Activated T-helper 1 cell treated with anti-CD3 and anti-CD28 coated beads, Interleukin-2, amount 50 U/mL, for 16 hours (primary cell): ENCODE results near the gene SPR.

Experiments used
- DNase-seq, 2 donors: peaks; one replicate each; pipeline ENCODE4 v3.0.0-alpha.2; 2020; ENCODE audit warnings: low read depth in 1 of 2, low spot score in 1 of 2

Gene SPR

DNA sequence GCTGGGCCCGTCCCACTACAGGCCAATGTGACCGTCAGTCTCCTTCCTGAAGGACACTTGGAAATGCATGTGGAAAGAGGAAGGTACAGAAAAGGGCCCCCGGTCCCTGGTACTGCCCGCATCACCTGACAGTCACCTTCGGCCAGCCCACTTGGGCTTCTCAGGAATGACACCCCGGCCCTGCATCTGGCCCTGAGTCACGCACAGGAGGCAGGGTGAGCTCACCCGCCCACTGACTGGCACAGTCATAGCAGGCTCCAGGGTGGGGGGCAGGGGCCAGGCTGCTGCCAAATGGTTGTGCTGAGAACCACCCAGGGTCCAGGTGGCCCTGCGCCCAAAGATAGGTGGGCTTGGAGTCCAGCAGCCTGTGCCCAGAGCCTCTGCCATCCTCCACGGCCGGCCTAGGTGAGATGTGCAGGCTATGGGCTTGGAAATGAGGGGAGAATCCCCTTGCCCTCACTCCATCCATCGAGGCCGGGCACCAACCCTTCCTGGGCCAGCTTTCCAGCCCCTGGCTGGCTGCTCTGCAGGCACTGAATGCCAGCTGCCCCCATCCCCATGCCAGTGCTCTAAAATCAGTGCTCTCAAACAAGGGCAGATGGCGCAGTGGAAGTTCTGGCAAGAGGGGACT is 44.2 kb downstream of the SPR start:
- no peak for DNase-seq

DNA sequence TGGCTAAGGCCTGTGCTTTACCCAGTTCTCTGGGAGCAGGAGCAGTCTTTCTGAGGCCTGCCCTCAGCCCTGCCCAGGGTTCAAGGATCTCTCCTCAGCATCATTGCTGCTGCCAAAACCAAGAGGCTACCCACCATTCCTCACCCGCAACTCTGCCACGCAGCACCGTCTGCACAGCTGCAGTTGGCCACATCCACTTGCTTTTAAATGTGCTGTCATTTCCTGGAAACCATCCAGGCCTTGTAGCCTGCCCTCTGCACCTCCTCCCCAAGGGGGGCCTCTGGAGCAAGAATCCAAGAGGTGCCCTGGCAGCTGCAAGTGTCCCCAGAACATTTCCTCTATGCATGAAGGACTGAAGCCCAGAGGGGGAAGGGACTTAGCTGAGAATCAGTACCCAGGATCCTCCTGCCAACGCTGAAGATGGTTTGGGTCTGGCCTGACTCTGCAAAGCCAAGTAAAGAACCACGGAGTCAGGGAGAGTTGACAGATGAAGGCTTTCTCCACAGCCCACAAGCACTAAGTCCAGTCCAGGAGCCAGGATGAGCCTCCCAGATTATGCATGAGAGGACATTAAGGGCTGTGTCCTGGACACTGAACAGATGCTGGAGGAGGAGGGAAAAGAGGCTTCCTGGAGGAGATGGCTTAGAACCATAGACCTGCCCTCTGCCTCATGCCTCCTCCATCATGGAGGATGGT is 45.0 kb downstream of the SPR start:
- DNase-seq: no peak

DNA sequence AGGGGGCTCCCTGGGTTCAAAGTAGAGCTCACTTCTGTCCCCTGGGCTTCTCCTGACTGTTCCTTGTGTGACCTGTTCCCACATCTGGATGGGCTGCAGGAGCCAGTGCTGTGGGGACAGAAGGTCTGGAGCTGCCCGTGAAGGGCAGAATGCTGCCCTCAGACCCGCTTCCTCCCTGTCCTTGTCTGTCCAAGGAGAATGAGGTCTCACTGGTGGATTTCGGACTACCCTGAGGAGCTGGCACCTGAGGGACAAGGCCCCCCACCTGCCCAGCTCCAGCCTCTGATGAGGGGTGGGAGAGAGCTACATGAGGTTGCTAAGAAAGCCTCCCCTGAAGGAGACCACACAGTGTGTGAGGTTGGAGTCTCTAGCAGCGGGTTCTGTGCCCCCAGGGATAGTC is 45.6 kb downstream of the SPR start:
- no peak for DNase-seq

DNA sequence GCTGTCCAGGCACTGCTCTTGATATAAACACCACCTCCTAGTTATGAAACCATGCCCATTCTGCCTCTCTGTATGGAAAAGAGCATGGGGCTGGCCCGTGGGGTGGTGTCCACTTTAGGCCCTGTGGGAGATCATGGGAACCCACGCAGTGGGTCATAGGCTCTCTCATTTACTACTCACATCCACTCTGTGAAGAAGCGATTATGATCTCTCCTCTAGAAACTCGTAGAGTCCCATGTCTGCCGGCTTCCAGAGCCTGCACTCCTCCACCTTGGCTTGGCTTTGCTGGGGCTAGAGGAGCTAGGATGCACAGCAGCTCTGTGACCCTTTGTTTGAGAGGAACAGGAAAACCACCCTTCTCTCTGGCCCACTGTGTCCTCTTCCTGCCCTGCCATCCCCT is 46.0 kb downstream of the SPR start:
- DNase-seq: no peak

- no peak for DNase-seq
Measured at GRCh38 chr2:72933646-72934151, 46.5 kb downstream of the SPR start.

GRCh38 chr2:72934683-72935610 is 47.7 kb downstream of the SPR start:
- no peak for DNase-seq

DNA sequence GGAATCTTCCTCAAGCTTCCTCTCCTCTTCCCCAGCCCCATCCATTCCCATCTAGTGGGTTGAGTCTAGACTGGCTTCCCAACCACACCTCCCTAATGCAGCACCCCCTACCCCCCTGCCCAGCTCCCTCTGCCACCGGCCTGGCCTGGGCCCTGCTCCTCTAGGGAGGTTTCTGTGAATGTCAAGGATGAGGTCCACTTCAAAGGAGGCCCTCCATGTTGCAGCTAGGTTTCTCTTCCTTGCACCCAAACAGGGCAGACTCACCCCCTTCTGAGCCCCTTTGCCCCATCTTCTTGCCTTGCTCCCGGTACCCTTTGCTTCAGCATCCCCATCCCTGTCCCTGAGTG is 48.4 kb downstream of the SPR start:
- DNase-seq: no peak

- DNase-seq: no peak
Measured at GRCh38 chr2:72936660-72937355, 49.6 kb downstream of the SPR start.

GRCh38 chr2:72937356-72937669 is 50.1 kb downstream of the SPR start:
- DNase-seq: no peak

DNA sequence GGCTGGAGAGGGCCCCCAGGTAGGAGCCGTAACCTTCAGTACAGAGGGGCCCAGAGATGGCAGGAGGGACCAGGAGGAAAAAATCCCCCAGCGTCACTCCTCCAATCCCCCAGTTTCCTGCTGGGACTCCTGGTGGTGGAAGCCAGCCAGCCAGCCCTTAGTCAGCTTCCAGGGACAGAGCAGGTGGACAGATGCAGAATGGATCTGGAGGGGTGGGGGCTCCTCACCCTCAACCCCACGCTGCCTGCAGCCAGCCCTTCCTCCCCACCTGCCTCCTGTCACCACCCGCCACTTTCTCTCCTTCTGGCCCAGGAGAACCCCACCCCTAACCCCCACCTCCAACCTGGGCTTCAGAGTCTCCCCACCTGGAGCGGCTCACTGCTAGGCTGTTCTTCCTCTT is 51.2 kb downstream of the SPR start:
- DNase-seq: no peak

- DNase-seq: no peak
Measured at GRCh38 chr2:72940361-72940760, 53.2 kb downstream of the SPR start.

DNA sequence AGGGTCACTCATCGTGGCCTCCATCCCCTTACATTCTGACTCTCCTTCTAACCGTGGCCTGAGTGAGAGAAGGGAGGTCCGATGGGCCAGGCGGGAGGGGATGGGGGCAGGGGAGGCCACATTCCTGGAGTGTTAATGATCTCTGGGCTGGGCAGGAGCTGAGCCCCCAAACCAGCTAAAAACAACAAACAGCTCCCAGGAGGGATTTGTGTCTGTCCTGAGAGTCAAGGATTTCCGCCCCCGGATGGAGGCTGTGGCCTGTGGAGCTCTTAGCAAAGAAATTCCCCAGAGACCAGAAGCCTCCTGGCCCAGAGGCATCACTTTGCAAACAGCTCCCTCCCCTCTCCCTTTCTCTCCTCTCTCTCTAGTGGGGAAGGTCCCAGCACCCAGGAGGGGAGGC is 53.6 kb downstream of the SPR start:
- no peak for DNase-seq
